Loucy (cell line): ENCODE measurements around the gene PRORP.

Experiments
- H2AFZ ChIP-seq: fragments of 200-600 bp; sonication (generic); 2 replicates; pipeline ENCODE4 v1.6.0; 2016; ENCODE audit warnings: antibody characterized with exemption, mild to moderate bottlenecking, low read length, moderate library complexity
- H3F3A ChIP-seq: fragments of 200-600 bp; 2 replicates; pipeline ENCODE4 v1.6.0; 2016; ENCODE audit warnings: antibody characterized with exemption, low read depth, mild to moderate bottlenecking
- H3K27me3 ChIP-seq: fragments of 200-600 bp; sonication (generic); 2 replicates; pipeline ENCODE4 v1.6.1; 2014; ENCODE audit warnings: low read length, mild to moderate bottlenecking; ENCODE audit not compliant: insufficient read depth, poor library complexity, severe bottlenecking
- H3K36me3 ChIP-seq: fragments of 200-600 bp; sonication (generic); 2 replicates; pipeline ENCODE4 v1.6.1; 2016; ENCODE audit warnings: low read length; ENCODE audit not compliant: insufficient read depth
- H3K4me1 ChIP-seq: fragments of 200-600 bp; sonication (generic); 2 replicates; pipeline ENCODE4 v1.5.1; 2014; ENCODE audit warnings: low read length, mild to moderate bottlenecking; ENCODE audit not compliant: insufficient read depth, poor library complexity, severe bottlenecking
- H3K4me2 ChIP-seq: fragments of 200-600 bp; sonication (generic); 2 replicates; pipeline ENCODE4 v1.6.0; 2014; ENCODE audit warnings: antibody characterized with exemption, low read length, low read depth, mild to moderate bottlenecking; ENCODE audit not compliant: poor library complexity, severe bottlenecking
- H3K4me3 ChIP-seq: fragments of 200-600 bp; sonication (generic); 2 replicates; pipeline ENCODE4 v1.5.1; 2014; ENCODE audit warnings: low read length, mild to moderate bottlenecking, mixed read lengths; ENCODE audit not compliant: poor library complexity, severe bottlenecking
- H3K79me2 ChIP-seq: fragments of 200-600 bp; sonication (generic); 2 replicates; pipeline ENCODE4 v1.6.1; 2014; ENCODE audit warnings: low read length; ENCODE audit not compliant: insufficient read depth
- H3K9ac ChIP-seq: fragments of 200-600 bp; sonication (generic); 2 replicates; pipeline ENCODE4 v1.6.0; 2014; ENCODE audit warnings: mild to moderate bottlenecking, low read depth, low read length, moderate library complexity; ENCODE audit not compliant: poor library complexity, severe bottlenecking
- H3K9me2 ChIP-seq: fragments of 200-600 bp; sonication (generic); replicated peaks from 2 replicates; pipeline ENCODE4 v1.6.1; 2016; ENCODE audit warnings: low read depth, low read length, mixed read lengths
- H3K9me3 ChIP-seq: fragments of 200-600 bp; sonication (generic); 2 replicates; pipeline ENCODE4 v1.6.1; 2014; ENCODE audit warnings: mild to moderate bottlenecking, antibody characterized with exemption, low read length, low read depth; ENCODE audit not compliant: insufficient read depth
- H4K20me1 ChIP-seq: fragments of 200-600 bp; sonication (generic); 2 replicates; pipeline ENCODE4 v1.6.0; 2014; ENCODE audit warnings: antibody characterized with exemption, low read length, mild to moderate bottlenecking; ENCODE audit not compliant: insufficient read depth, poor library complexity, severe bottlenecking
- CTCF ChIP-seq: fragments of 200-600 bp; sonication (generic); conservative IDR thresholded peaks from 2 replicates; pipeline ENCODE4 v1.5.1; 2014; ENCODE audit warnings: mild to moderate bottlenecking, antibody characterized with exemption, low read length
- EZH2phosphoT487 ChIP-seq: fragments of 200-600 bp; IDR thresholded peaks from 2 replicates; pipeline ENCODE4 v1.6.1; 2018; ENCODE audit warnings: antibody characterized with exemption, mild to moderate bottlenecking, moderate library complexity, borderline replicate concordance

Gene PRORP

GRCh38 chr14:35121887-35122695, at the start of gene PRORP, which contains the start of gene PPP2R3C:
Gene PRORP (plus strand): TSS chr14:35122552. CDS start chr14:35123246, 694 bp downstream.
Gene PPP2R3C (minus strand): TSS chr14:35121990. CDS start chr14:35121959, 31 bp downstream.
- peak within 1 kb of the TSS; percentile 91 for H3K4me3 ChIP-seq
- no peaks in the 10 kb centered on the region for H3K9me3 ChIP-seq
- H3F3A ChIP-seq: no peaks in the 10 kb centered on the region
- TF ChIP-seq CTCF (no peak), EZH2phosphoT487 (no peak)
- no peaks in the 10 kb centered on the region for H3K9me2 ChIP-seq
- H3K36me3 ChIP-seq: no peaks in the 10 kb centered on the region
- peak within 1 kb of the TSS; percentile 89 for H3K9ac ChIP-seq
- peaks cover 4% of the 10 kb centered on the region for H4K20me1 ChIP-seq
- peak within 1 kb of the TSS; percentile 93 for H3K4me2 ChIP-seq
- H3K79me2 ChIP-seq: peaks cover 74% of the 10 kb centered on the region
- H3K4me1 ChIP-seq: peaks cover 35% of the 10 kb centered on the region
- no peaks in the 10 kb centered on the region for H3K27me3 ChIP-seq
- H2AFZ ChIP-seq: peak within 1 kb of the TSS; percentile 96

DNA sequence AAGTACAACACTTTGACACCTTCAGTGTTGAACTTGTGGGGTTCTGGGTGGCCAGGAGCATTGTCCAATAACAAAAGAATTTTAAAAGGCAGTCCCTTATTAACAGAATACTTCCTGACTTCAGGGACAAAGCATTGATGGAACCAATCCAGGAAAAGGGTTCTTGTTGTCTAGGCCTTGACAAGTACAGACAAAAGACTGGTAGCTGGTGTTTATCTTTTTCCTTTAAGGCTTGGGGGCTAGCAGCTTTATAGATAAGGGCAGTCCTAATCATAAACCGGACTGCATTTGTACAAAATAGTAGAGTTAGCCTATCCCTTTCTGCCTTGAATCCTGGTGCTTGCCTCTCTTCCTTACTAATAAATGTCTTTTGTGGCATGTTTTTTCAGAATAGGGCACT, 48.9 kb upstream of the PRORP start:
- Histone ChIP-seq H3K36me3 (peaks cover 9% of the 10 kb centered on the region; the same call in 1 of the 2 replicates), H3K79me2 (no peaks in the 10 kb centered on the region), H3K27me3 (no peaks in the 10 kb centered on the region), H3K4me2 (no peak overlapping the region), H3K4me1 (no peaks in the 10 kb centered on the region), H3K9me2 (no peaks in the 10 kb centered on the region), H4K20me1 (no peaks in the 10 kb centered on the region), H3F3A (no peaks in the 10 kb centered on the region), H2AFZ (no peak overlapping the region), H3K9ac (no peak overlapping the region), H3K4me3 (no peak overlapping the region), H3K9me3 (no peaks in the 10 kb centered on the region)
- TF ChIP-seq EZH2phosphoT487: no peak
- no peak for TF ChIP-seq CTCF

DNA sequence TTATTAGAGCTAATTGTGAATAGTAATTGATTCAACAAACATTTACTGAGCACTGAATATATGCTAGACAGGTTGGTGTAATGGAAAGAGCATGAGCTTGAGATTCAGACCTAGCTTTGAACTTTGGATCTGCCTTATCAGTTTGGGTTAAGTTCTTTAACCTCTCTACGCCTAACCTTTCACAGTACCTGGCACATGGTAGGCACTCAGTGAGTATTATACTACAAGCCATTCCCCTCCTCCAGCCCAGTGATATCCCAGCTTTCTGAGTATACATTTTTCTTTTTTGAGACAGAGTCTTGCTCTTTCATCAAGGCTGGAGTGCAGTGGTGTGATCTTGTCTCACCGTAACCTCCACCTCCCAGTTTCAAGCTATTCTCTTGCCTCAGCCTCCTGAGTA, 44.3 kb upstream of the PRORP start:
- no peak for TF ChIP-seq EZH2phosphoT487
- no peak for TF ChIP-seq CTCF
- Histone ChIP-seq H3K79me2 (no peaks in the 10 kb centered on the region), H3K4me3 (no peak overlapping the region), H2AFZ (no peak overlapping the region), H3K9ac (no peak overlapping the region), H3K27me3 (no peaks in the 10 kb centered on the region), H3K9me3 (no peaks in the 10 kb centered on the region), H3K36me3 (peaks cover 19% of the 10 kb centered on the region; the same call in 1 of the 2 replicates), H3F3A (no peaks in the 10 kb centered on the region), H3K9me2 (no peaks in the 10 kb centered on the region), H3K4me1 (no peaks in the 10 kb centered on the region), H3K4me2 (no peak overlapping the region), H4K20me1 (no peaks in the 10 kb centered on the region)
